GM20000 (cell line): ENCODE results near the gene PPP1R14C.

Source experiments
- DNase-seq: peaks from one replicate; pipeline ENCODE4 v3.0.0; 2012; ENCODE audit warnings: low spot score
- CTCF ChIP-seq: IDR thresholded peaks from 2 replicates; pipeline ENCODE4 v1.5.1; 2012; ENCODE audit warnings: mild to moderate bottlenecking, control low read depth; ENCODE audit errors: extremely low read depth, missing control alignments

The PPP1R14C gene

GRCh38 chr6:150227281-150227680 is 84.4 kb downstream of the PPP1R14C start:
- TF ChIP-seq CTCF, result no peak
- DNase-seq, result no peak

GRCh38 chr6:150228072-150228733 is 85.4 kb downstream of the PPP1R14C start:
- DNase-seq, result no peak
- TF ChIP-seq CTCF, result no peak

- no peak for DNase-seq
Observed at GRCh38 chr6:150229436-150230163, 86.8 kb downstream of the PPP1R14C start.

GRCh38 chr6:150230164-150230561 is 87.3 kb downstream of the PPP1R14C start:
- no peak for DNase-seq
- TF ChIP-seq CTCF, result no peak

More at GRCh38 chr6:150229436-150230163, 86.8 kb downstream of the PPP1R14C start:
- TF ChIP-seq CTCF, result no peak

- DNase-seq, result no peak
- TF ChIP-seq CTCF, result no peak
Observed at GRCh38 chr6:150230832-150231524, 88.1 kb downstream of the PPP1R14C start.

- no peak for TF ChIP-seq CTCF
- no peak for DNase-seq
Observed at GRCh38 chr6:150231525-150231850, 88.6 kb downstream of the PPP1R14C start.

GRCh38 chr6:150233843-150234269 is 91.0 kb downstream of the PPP1R14C start:
- no peak for DNase-seq
- no peak for TF ChIP-seq CTCF
